Activated B cell treated with CpG ODN at 0.5 μM for 24 hours (primary cell): Measurements from ENCODE around the gene UCHL3. TPM values are rescaled to one million over a fixed set of nuclear protein-coding genes. Genes with fewer than 3 reads are reported as not detected.
A peak's percentile ranks its signal among the peaks of the same experiment; 100 is the strongest.

Source experiments
- ATAC-seq: fragments of 200-7000 bp; cut with Tn5 transposase; one replicate; pipeline ENCODE4 v1.10.0; 2021; ENCODE audit warnings: low read depth, mild to moderate bottlenecking, moderate library complexity
- CTCF ChIA-PET: fragments of 350-600 bp; sonication (Branson Sonifier 250); formaldehyde crosslinking; loops from one replicate; lab custom pipeline; 2021; ENCODE audit warnings: antibody characterized with exemption; lab: Charles Lee
- POLR2A ChIA-PET: fragments of 350-600 bp; sonication (Branson Sonifier 250); formaldehyde crosslinking; loops from one replicate; lab custom pipeline; 2021; ENCODE audit warnings: antibody characterized with exemption; lab: Charles Lee
- DNase-seq: peaks from one replicate; pipeline ENCODE4 v3.0.0; 2022
- H3K27ac Mint-ChIP-seq: one replicate; pipeline ENCODE4 v1.8.0; 2020; ENCODE audit warnings: mixed read lengths
- H3K27me3 Mint-ChIP-seq: one replicate; pipeline ENCODE4 v1.8.0; 2021; ENCODE audit warnings: mixed read lengths
- H3K36me3 Mint-ChIP-seq: one replicate; pipeline ENCODE4 v1.8.0; 2021; ENCODE audit warnings: low read depth, mixed read lengths
- H3K4me1 Mint-ChIP-seq: one replicate; pipeline ENCODE4 v1.8.0; 2021; ENCODE audit warnings: mixed read lengths
- H3K4me3 Mint-ChIP-seq: one replicate; pipeline ENCODE4 v1.8.0; 2020; ENCODE audit warnings: mild to moderate bottlenecking, mixed read lengths
- H3K9me3 Mint-ChIP-seq: one replicate; pipeline ENCODE4 v1.8.0; 2020; ENCODE audit warnings: mixed read lengths
- CTCF ChIP-seq: fragments of 200-600 bp; IDR thresholded peaks from one replicate; pipeline ENCODE4 v1.8.0; 2022; ENCODE audit warnings: antibody characterized with exemption, mild to moderate bottlenecking
- intact Hi-C: fragments of 100-400 bp; cut with micrococcal nuclease; formaldehyde crosslinking; loops from one replicate; pipeline ENCODE4 v1.15.1; 2024
- total RNA-seq: library from RNA; stranded (reverse); gene quantifications from 2 replicates; pipeline ENCODE4 v1.2.3, GENCODE V29; 2022

UCHL3 gene
- total RNA-seq, 1 donor from 2014 or later = 22.7 TPM

- ATAC-seq (no peak), DNase-seq (no peak)
- ChIA-PET POLR2A (no interaction called here), CTCF (no interaction called here)
- Mint-ChIP-seq H3K9me3 (no peaks in the 10 kb centered on the region), H3K4me1 (peaks cover 12% of the 10 kb centered on the region), H3K4me3 (peak overlapping the region; percentile 83), H3K27me3 (no peaks in the 10 kb centered on the region), H3K36me3 (no peaks in the 10 kb centered on the region), H3K27ac (no peak overlapping the region)
- no peak for TF ChIP-seq CTCF
- intact Hi-C loops = loop anchor here (2.0 to 5.0 kb wide), 2 partner anchors 154 to 1250 kb away; partner anchors contain the start of genes KCTD12 and TBC1D4
Measured at GRCh38 chr13:75637181-75637750, 87.7 kb downstream of the UCHL3 start.

- CTCF ChIA-PET = no interaction called here
- H3K4me1 Mint-ChIP-seq = peaks cover 12% of the 10 kb centered on the region
- intact Hi-C loops = loop anchor here (5.0 kb wide), 1 partner anchor 1248 kb away; the partner anchor contains the start of gene KCTD12
- no peak for ATAC-seq
- no peak overlapping the region for H3K27ac Mint-ChIP-seq
- POLR2A ChIA-PET = interaction anchor here (0.6 kb wide), 1 partner anchor 1386 kb away, joined by 5 read pairs; no protein-coding TSS in a partner anchor
- DNase-seq = no peak
- H3K36me3 Mint-ChIP-seq = no peaks in the 10 kb centered on the region
- no peak overlapping the region for H3K4me3 Mint-ChIP-seq
- H3K27me3 Mint-ChIP-seq = no peaks in the 10 kb centered on the region
- no peak for TF ChIP-seq CTCF
- no peaks in the 10 kb centered on the region for H3K9me3 Mint-ChIP-seq
Measured at GRCh38 chr13:75639454-75639853, 89.9 kb downstream of the UCHL3 start.

- Mint-ChIP-seq H3K27ac (no peak overlapping the region), H3K27me3 (no peaks in the 10 kb centered on the region), H3K4me1 (peaks cover 14% of the 10 kb centered on the region), H3K36me3 (no peaks in the 10 kb centered on the region), H3K4me3 (no peak overlapping the region), H3K9me3 (no peaks in the 10 kb centered on the region)
- TF ChIP-seq CTCF = no peak
- intact Hi-C loops = no loop called here
- no peak for DNase-seq
- POLR2A ChIA-PET = no interaction called here
- no peak for ATAC-seq
- CTCF ChIA-PET = no interaction called here
Measured at GRCh38 chr13:75641026-75641425, 91.4 kb downstream of the UCHL3 start.

GRCh38 chr13:75643182-75643581, 93.6 kb downstream of the UCHL3 start:
- DNase-seq = no peak
- no peak overlapping the region for H3K27ac Mint-ChIP-seq
- no peak for ATAC-seq
- no peak for TF ChIP-seq CTCF
- intact Hi-C loops = no loop called here
- no peaks in the 10 kb centered on the region for H3K36me3 Mint-ChIP-seq
- H3K4me3 Mint-ChIP-seq = no peak overlapping the region
- POLR2A ChIA-PET = no interaction called here
- H3K9me3 Mint-ChIP-seq = no peaks in the 10 kb centered on the region
- H3K27me3 Mint-ChIP-seq = no peaks in the 10 kb centered on the region
- CTCF ChIA-PET = no interaction called here
- peaks cover 25% of the 10 kb centered on the region for H3K4me1 Mint-ChIP-seq

GRCh38 chr13:75643693-75644092, 94.1 kb downstream of the UCHL3 start:
- H3K9me3 Mint-ChIP-seq = no peaks in the 10 kb centered on the region
- ATAC-seq (no peak), DNase-seq (no peak)
- H3K27ac Mint-ChIP-seq = no peak overlapping the region
- H3K4me1 Mint-ChIP-seq = peaks cover 30% of the 10 kb centered on the region
- TF ChIP-seq CTCF = no peak
- POLR2A ChIA-PET = no interaction called here
- H3K36me3 Mint-ChIP-seq = no peaks in the 10 kb centered on the region
- no peak overlapping the region for H3K4me3 Mint-ChIP-seq
- no peaks in the 10 kb centered on the region for H3K27me3 Mint-ChIP-seq
- intact Hi-C loops = no loop called here
- CTCF ChIA-PET = no interaction called here
